ENCODE results near the gene DHRS13. TPM values are rescaled to one million over a fixed set of nuclear protein-coding genes. Genes with fewer than 3 reads are reported as not detected.
"Not testable (repeated sequence)": the region's sequence is repeated elsewhere in the genome, so short reads cannot be mapped to it uniquely, and the experiment has no call there.

Gene DHRS13
- total RNA-seq, 1 experiment from 2014 or later = 13.9 TPM

- no peak for DNase-seq (ENCODE audit: low spot score)
Observed at GRCh38 chr17:28935744-28936460, 33.0 kb upstream of the DHRS13 start.

- not testable (repeated sequence) for DNase-seq (ENCODE audit: low spot score)
Observed at GRCh38 chr17:28934508-28934907, 31.6 kb upstream of the DHRS13 start.

- no peak for DNase-seq (ENCODE audit: low spot score)
Observed at GRCh38 chr17:28929787-28930186, 26.9 kb upstream of the DHRS13 start.

GRCh38 chr17:28928061-28928460 lies 25.2 kb upstream of the DHRS13 start:
- DNase-seq (ENCODE audit: low spot score) = peak; percentile 94

GRCh38 chr17:28926786-28927185 lies 23.9 kb upstream of the DHRS13 start:
- DNase-seq (ENCODE audit: low spot score) = no peak

GRCh38 chr17:28926366-28926765 lies 23.5 kb upstream of the DHRS13 start:
- no peak for DNase-seq (ENCODE audit: low spot score)

- DNase-seq (ENCODE audit: low spot score) = peak; percentile 95
Observed at GRCh38 chr17:28925912-28926365, 23.1 kb upstream of the DHRS13 start.

- DNase-seq (ENCODE audit: low spot score) = no peak
Observed at GRCh38 chr17:28920201-28920600, 17.3 kb upstream of the DHRS13 start.

- no peak for DNase-seq (ENCODE audit: low spot score)
Observed at GRCh38 chr17:28918295-28918694, 15.4 kb upstream of the DHRS13 start.

GRCh38 chr17:28917465-28917864 lies 14.6 kb upstream of the DHRS13 start:
- no peak for DNase-seq (ENCODE audit: low spot score)

GRCh38 chr17:28917029-28917428 lies 14.2 kb upstream of the DHRS13 start:
- DNase-seq (ENCODE audit: low spot score) = no peak

- peak; percentile 42 for DNase-seq (ENCODE audit: low spot score)
Observed at GRCh38 chr17:28916302-28916934, 13.5 kb upstream of the DHRS13 start.

GRCh38 chr17:28912938-28913333 lies 10.1 kb upstream of the DHRS13 start:
- DNase-seq (ENCODE audit: low spot score) = no peak

- DNase-seq (ENCODE audit: low spot score) = no peak
Observed at GRCh38 chr17:28912281-28912937, 9.5 kb upstream of the DHRS13 start.

- DNase-seq (ENCODE audit: low spot score) = no peak
Observed at GRCh38 chr17:28911411-28912045, 8.6 kb upstream of the DHRS13 start.

GRCh38 chr17:28910534-28910933 lies 7.7 kb upstream of the DHRS13 start:
- DNase-seq (ENCODE audit: low spot score) = no peak

- peak; percentile 65 for DNase-seq (ENCODE audit: low spot score)
Observed at GRCh38 chr17:28908640-28909167, 5.8 kb upstream of the DHRS13 start.

GRCh38 chr17:28907709-28908475 lies 5.0 kb upstream of the DHRS13 start:
- DNase-seq (ENCODE audit: low spot score) = no peak

GRCh38 chr17:28906706-28907438 lies 4.0 kb upstream of the DHRS13 start:
- no peak for DNase-seq (ENCODE audit: low spot score)

- no peak for DNase-seq (ENCODE audit: low spot score)
Observed at GRCh38 chr17:28906276-28906675, 3.4 kb upstream of the DHRS13 start.

- no peak for DNase-seq (ENCODE audit: low spot score)
Observed at GRCh38 chr17:28904800-28905199, 1.9 kb upstream of the DHRS13 start.

All from A172 (cell line).